ENCODE measurements around the gene DDA1. TPM values are rescaled to one million over a fixed set of nuclear protein-coding genes. Genes with fewer than 3 reads are reported as not detected.

The DDA1 gene
- total and polyA plus RNA-seq, 2 of the 13 experiments (the other 11 are each of a cell fraction or from before 2014, with no cell fraction given) = 24.5 to 26.0 TPM

DNA sequence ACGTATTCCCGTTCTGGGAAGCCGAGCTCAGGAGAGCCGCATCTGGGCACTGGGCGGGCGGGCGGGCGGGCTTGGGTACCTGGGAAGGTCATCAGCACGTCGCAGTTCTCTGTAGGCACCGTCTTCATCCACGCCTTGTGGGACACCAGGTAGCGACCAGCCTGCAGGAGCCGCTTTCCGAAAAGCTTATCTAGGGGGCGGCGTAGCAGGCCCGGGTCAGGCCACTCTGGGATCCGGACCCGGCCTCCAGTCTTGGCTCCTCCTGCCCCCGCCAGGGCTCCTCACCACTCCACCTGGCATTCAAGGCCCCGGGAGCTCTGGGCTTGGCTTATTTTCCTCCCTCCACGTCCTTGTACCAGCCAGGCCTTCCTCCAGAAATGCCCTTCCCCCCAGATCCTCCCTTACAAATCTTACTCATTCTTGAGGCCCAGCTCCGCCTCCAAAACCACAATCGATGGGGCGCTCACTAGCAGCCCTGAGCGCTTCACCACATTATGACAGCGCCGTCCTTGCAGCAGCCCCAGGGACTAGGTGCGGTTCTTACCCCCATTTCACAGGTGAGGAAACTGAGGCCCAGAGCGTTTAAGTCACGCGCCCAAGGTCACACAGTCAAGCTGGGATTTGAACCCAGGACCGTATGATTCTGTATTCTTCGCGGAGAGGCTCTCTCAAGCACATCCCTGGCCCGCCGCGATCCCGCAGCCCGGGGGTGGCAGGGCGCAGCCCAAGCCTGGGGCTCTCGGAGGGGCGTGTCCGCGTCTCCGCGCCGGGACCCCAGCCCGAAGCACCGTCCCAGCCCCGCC, 24.4 kb downstream of the DDA1 start (continued):
- no peak for TF ChIP-seq JDP2 (CRISPR knock-in tag; IDR thresholded peaks at IDR 0.05; ENCODE audit: borderline replicate concordance)
- TF ChIP-seq ZNF878 (CRISPR knock-in tag; IDR thresholded peaks at IDR 0.05) = no peak
- TF ChIP-seq SMC3 (IDR thresholded peaks at IDR 0.05; ENCODE audit: low read length) = no peak
- no peak for TF ChIP-seq HMG20B (CRISPR knock-in tag; conservative IDR thresholded peaks at IDR 0.05)
- no peak for TF ChIP-seq FOXO1 (CRISPR knock-in tag; IDR thresholded peaks at IDR 0.05)
- TF ChIP-seq, protein P1, sequence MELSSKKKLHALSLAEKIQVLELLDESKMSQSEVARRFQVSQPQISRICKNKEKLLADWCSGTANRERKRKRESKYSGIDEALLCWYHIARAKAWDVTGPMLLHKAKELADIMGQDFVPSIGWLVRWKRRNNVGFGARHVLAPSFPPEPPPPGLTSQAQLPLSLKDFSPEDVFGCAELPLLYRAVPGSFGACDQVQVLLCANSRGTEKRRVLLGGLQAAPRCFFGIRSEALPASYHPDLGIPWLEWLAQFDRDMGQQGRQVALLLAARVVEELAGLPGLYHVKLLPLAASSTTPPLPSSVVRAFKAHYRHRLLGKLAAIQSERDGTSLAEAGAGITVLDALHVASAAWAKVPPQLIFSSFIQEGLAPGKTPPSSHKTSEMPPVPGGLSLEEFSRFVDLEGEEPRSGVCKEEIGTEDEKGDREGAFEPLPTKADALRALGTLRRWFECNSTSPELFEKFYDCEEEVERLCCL (CRISPR knock-in tag; IDR thresholded peaks at IDR 0.05; ENCODE audit: borderline replicate concordance) = no peak
- TF ChIP-seq, protein P2, sequence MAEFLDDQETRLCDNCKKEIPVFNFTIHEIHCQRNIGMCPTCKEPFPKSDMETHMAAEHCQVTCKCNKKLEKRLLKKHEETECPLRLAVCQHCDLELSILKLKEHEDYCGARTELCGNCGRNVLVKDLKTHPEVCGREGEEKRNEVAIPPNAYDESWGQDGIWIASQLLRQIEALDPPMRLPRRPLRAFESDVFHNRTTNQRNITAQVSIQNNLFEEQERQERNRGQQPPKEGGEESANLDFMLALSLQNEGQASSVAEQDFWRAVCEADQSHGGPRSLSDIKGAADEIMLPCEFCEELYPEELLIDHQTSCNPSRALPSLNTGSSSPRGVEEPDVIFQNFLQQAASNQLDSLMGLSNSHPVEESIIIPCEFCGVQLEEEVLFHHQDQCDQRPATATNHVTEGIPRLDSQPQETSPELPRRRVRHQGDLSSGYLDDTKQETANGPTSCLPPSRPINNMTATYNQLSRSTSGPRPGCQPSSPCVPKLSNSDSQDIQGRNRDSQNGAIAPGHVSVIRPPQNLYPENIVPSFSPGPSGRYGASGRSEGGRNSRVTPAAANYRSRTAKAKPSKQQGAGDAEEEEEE (CRISPR knock-in tag; IDR thresholded peaks at IDR 0.05; ENCODE audit: borderline replicate concordance) = no peak
- TF ChIP-seq ZNF512 (CRISPR knock-in tag; IDR thresholded peaks at IDR 0.05) = no peak
- no peak for TF ChIP-seq PAXIP1 (CRISPR knock-in tag; conservative IDR thresholded peaks at IDR 0.05)
- TF ChIP-seq ZNF569 (CRISPR knock-in tag; IDR thresholded peaks at IDR 0.05; ENCODE audit: borderline replicate concordance) = no peak
- no peak for TF ChIP-seq MAFG (CRISPR knock-in tag; IDR thresholded peaks at IDR 0.05)
- TF ChIP-seq ZFY (CRISPR knock-in tag; IDR thresholded peaks at IDR 0.05) = no peak
- TF ChIP-seq ZGPAT (CRISPR knock-in tag; IDR thresholded peaks at IDR 0.05) = no peak
- TF ChIP-seq, protein P3, sequence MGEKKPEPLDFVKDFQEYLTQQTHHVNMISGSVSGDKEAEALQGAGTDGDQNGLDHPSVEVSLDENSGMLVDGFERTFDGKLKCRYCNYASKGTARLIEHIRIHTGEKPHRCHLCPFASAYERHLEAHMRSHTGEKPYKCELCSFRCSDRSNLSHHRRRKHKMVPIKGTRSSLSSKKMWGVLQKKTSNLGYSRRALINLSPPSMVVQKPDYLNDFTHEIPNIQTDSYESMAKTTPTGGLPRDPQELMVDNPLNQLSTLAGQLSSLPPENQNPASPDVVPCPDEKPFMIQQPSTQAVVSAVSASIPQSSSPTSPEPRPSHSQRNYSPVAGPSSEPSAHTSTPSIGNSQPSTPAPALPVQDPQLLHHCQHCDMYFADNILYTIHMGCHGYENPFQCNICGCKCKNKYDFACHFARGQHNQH (CRISPR knock-in tag; IDR thresholded peaks at IDR 0.05) = no peak
- no peak for TF ChIP-seq EED (CRISPR knock-in tag; IDR thresholded peaks at IDR 0.05)
- TF ChIP-seq SP5 (CRISPR knock-in tag; IDR thresholded peaks at IDR 0.05; ENCODE audit: borderline replicate concordance, low read depth) = peak; percentile 81
- no peak for TF ChIP-seq HOXA9 (CRISPR knock-in tag; IDR thresholded peaks at IDR 0.05; ENCODE audit: borderline replicate concordance)
- 0 out of 2 replicates have a peak, but pooled peaks have one; percentile 43 for TF ChIP-seq RCOR2 (CRISPR knock-in tag; IDR thresholded peaks at IDR 0.05)
